MCF 10A (cell line): ENCODE measurements around the gene MID1IP1. TPM values are rescaled to one million over a fixed set of nuclear protein-coding genes. Genes with fewer than 3 reads are reported as not detected.

ENCODE experiments used
- BruUV-seq: library from RNA; stranded (reverse); fragments of 400-500 nt; replicated peaks from 2 replicates; lab custom pipeline; 2021; lab: Mats Ljungman, UMichigan
- CTCF ChIA-PET: fragments of 300-600 bp; sonication (Branson Sonifier 250); formaldehyde crosslinking; extraction: SDS; loops from one replicate; lab custom pipeline; 2021; ENCODE audit warnings: antibody characterized with exemption, inconsistent platforms; lab: Yijun Ruan, JAX
- POLR2A ChIA-PET: fragments of 300-600, 350-650 bp; sonication (Branson Sonifier 250); formaldehyde crosslinking; extraction: SDS; loops from one replicate; lab custom pipeline; 2020; ENCODE audit warnings: antibody characterized with exemption, inconsistent platforms; lab: Yijun Ruan, JAX
- DNase-seq: peaks from one replicate; pipeline ENCODE4 v3.0.0-alpha.2; 2018; ENCODE audit not compliant: unreplicated experiment
- H3K27ac Mint-ChIP-seq: one replicate; pipeline ENCODE4 v1.8.0; 2022; ENCODE audit warnings: mild to moderate bottlenecking, low read depth, mixed read lengths; ENCODE audit not compliant: unreplicated experiment
- H3K27me3 Mint-ChIP-seq: one replicate; pipeline ENCODE4 v1.8.0; 2022; ENCODE audit warnings: mixed read lengths; ENCODE audit not compliant: insufficient read depth, unreplicated experiment
- H3K36me3 Mint-ChIP-seq: one replicate; pipeline ENCODE4 v1.8.0; 2022; ENCODE audit warnings: mild to moderate bottlenecking, moderate library complexity, mixed read lengths; ENCODE audit not compliant: insufficient read depth, unreplicated experiment
- H3K4me1 Mint-ChIP-seq: one replicate; pipeline ENCODE4 v1.8.0; 2022; ENCODE audit warnings: mixed read lengths; ENCODE audit not compliant: insufficient read depth, unreplicated experiment
- H3K4me3 Mint-ChIP-seq: one replicate; pipeline ENCODE4 v1.8.0; 2022; ENCODE audit warnings: mild to moderate bottlenecking, moderate library complexity, mixed read lengths; ENCODE audit not compliant: unreplicated experiment
- H3K9me3 Mint-ChIP-seq: one replicate; pipeline ENCODE4 v1.8.0; 2022; ENCODE audit warnings: mixed read lengths; ENCODE audit not compliant: unreplicated experiment
- CTCF ChIP-seq: fragments of 200-600 bp; IDR thresholded peaks from one replicate; pipeline ENCODE4 v1.8.0; 2022; ENCODE audit warnings: antibody characterized with exemption, mild to moderate bottlenecking; ENCODE audit not compliant: unreplicated experiment
- intact Hi-C: fragments of 100-400 bp; cut with micrococcal nuclease; formaldehyde crosslinking; loops from 2 replicates; pipeline ENCODE4 v1.14.1; 2022
- total RNA-seq: library from RNA; stranded (reverse); gene quantifications from 2 replicates; pipeline ENCODE4 v1.2.3, GENCODE V29; 2022

MID1IP1 gene
- total RNA-seq, 1 experiment from 2014 or later, result 52.4 TPM

GRCh38 chrX:38811515-38812243 is 10.4 kb downstream of the MID1IP1 start:
- H3K36me3 Mint-ChIP-seq, result no peaks in the 10 kb centered on the region
- no peaks in the 10 kb centered on the region for H3K27me3 Mint-ChIP-seq
- no TSS peak for BruUV-seq

GRCh38 chrX:38816155-38816554 is 14.9 kb downstream of the MID1IP1 start:
- no peaks in the 10 kb centered on the region for H3K36me3 Mint-ChIP-seq
- H3K27ac Mint-ChIP-seq, result no peak overlapping the region
- H3K4me1 Mint-ChIP-seq, result peaks cover 5% of the 10 kb centered on the region
- BruUV-seq, result no TSS peak
- ChIA-PET CTCF (no interaction called here), POLR2A (interaction anchor here (1.1 to 2.2 kb wide), 4 partner anchors 10 to 53 kb away, joined by 3 to 7 read pairs (median 4); partner anchors contain the start of gene MID1IP1)
- intact Hi-C loops, result no loop called here
- H3K9me3 Mint-ChIP-seq, result no peaks in the 10 kb centered on the region
- no peak for TF ChIP-seq CTCF
- no peak overlapping the region for H3K4me3 Mint-ChIP-seq
- no peaks in the 10 kb centered on the region for H3K27me3 Mint-ChIP-seq
- no peak for DNase-seq

More at GRCh38 chrX:38811515-38812243, 10.4 kb downstream of the MID1IP1 start:
- intact Hi-C loops, result no loop called here
- H3K27ac Mint-ChIP-seq, result peak overlapping the region; percentile 72
- no peak for DNase-seq
- no peaks in the 10 kb centered on the region for H3K9me3 Mint-ChIP-seq
- H3K4me1 Mint-ChIP-seq, result no peaks in the 10 kb centered on the region
- TF ChIP-seq CTCF, result no peak
- H3K4me3 Mint-ChIP-seq, result no peak overlapping the region
- CTCF ChIA-PET, result interaction anchor here (0.5 kb wide), 1 partner anchor 66 kb away, joined by 3 read pairs; no protein-coding TSS in a partner anchor
- POLR2A ChIA-PET, result interaction anchor here (0.5 to 4.1 kb wide), 2 partner anchors 10 to 534 kb away, joined by 4 to 17 read pairs; partner anchors contain the start of gene MID1IP1

- H3K27me3 Mint-ChIP-seq, result no peaks in the 10 kb centered on the region
- no peak for TF ChIP-seq CTCF
- H3K9me3 Mint-ChIP-seq, result no peaks in the 10 kb centered on the region
- DNase-seq, result peak; percentile 27
- CTCF ChIA-PET, result no interaction called here
- POLR2A ChIA-PET, result interaction anchor here (0.7 to 2.2 kb wide), 5 partner anchors 11 to 65 kb away, joined by 3 to 7 read pairs (median 4); partner anchors contain the start of gene MID1IP1
- H3K4me3 Mint-ChIP-seq, result no peak overlapping the region
- H3K27ac Mint-ChIP-seq, result no peak overlapping the region
- no peaks in the 10 kb centered on the region for H3K36me3 Mint-ChIP-seq
- no TSS peak for BruUV-seq
- peaks cover 10% of the 10 kb centered on the region for H3K4me1 Mint-ChIP-seq
- intact Hi-C loops, result no loop called here
Measured at GRCh38 chrX:38817004-38817703, 15.9 kb downstream of the MID1IP1 start.

- H3K4me1 Mint-ChIP-seq, result peaks cover 10% of the 10 kb centered on the region
- H3K9me3 Mint-ChIP-seq, result no peaks in the 10 kb centered on the region
- intact Hi-C loops, result no loop called here
- no peaks in the 10 kb centered on the region for H3K36me3 Mint-ChIP-seq
- no peak for TF ChIP-seq CTCF
- no peak for DNase-seq
- CTCF ChIA-PET, result interaction anchor here (0.7 kb wide), 1 partner anchor 47 kb away, joined by 3 read pairs; no protein-coding TSS in a partner anchor
- H3K27me3 Mint-ChIP-seq, result no peaks in the 10 kb centered on the region
- POLR2A ChIA-PET, result interaction anchor here (1.4 kb wide), 1 partner anchor 15 kb away, joined by 4 read pairs; no protein-coding TSS in a partner anchor
- H3K27ac Mint-ChIP-seq, result no peak overlapping the region
- BruUV-seq, result no TSS peak
- H3K4me3 Mint-ChIP-seq, result no peak overlapping the region
Measured at GRCh38 chrX:38819163-38819562, 17.9 kb downstream of the MID1IP1 start.
